Fibroblast of villous mesenchyme (primary cell): ENCODE data around the gene TDRD9. TPM values are rescaled to one million over a fixed set of nuclear protein-coding genes. Genes with fewer than 3 reads are reported as not detected.

ENCODE experiments used
- DNase-seq: peaks from one replicate; pipeline ENCODE4 v3.0.0-alpha.2; 2010; ENCODE audit warnings: low read depth
- H3K4me3 ChIP-seq: 2 replicates; pipeline ENCODE4 v1.5.1; 2011; ENCODE audit warnings: low read depth, mild to moderate bottlenecking, low read length
- CTCF ChIP-seq: IDR thresholded peaks from 2 replicates; pipeline ENCODE4 v1.5.1; 2012; ENCODE audit warnings: low read depth, mild to moderate bottlenecking, low read length; ENCODE audit not compliant: insufficient read depth
- total RNA-seq: library from RNA; depleted of rRNA; stranded (reverse); fragments of >200 nt; gene quantifications from 2 replicates; pipeline ENCODE4 v1.2.3, GENCODE V29; 2012

TDRD9 gene
- total RNA-seq, 1 donor = 0.86 TPM

GRCh38 chr14:103925316-103925715 is 2.9 kb upstream of the TDRD9 start:
- no peak for DNase-seq
- no peak for TF ChIP-seq CTCF
- H3K4me3 ChIP-seq = no peak overlapping the region

GRCh38 chr14:103927566-103927965 is 690 bp upstream of the TDRD9 start:
- no peak for TF ChIP-seq CTCF
- DNase-seq = no peak
- no peak overlapping the region for H3K4me3 ChIP-seq

- DNase-seq = no peak
- no peak overlapping the region for H3K4me3 ChIP-seq
- TF ChIP-seq CTCF = no peak
These were observed 1.9 kb downstream of the TDRD9 start for GRCh38 chr14:103930051-103930604.

- DNase-seq = no peak
- no peak for TF ChIP-seq CTCF
These were observed 3.2 kb downstream of the TDRD9 start for GRCh38 chr14:103931422-103931821.

GRCh38 chr14:103932791-103933490 is 4.7 kb downstream of the TDRD9 start:
- no peak overlapping the region for H3K4me3 ChIP-seq
- no peak for TF ChIP-seq CTCF
- DNase-seq = no peak

More at GRCh38 chr14:103931422-103931821, 3.2 kb downstream of the TDRD9 start:
- no peak overlapping the region for H3K4me3 ChIP-seq

- TF ChIP-seq CTCF = no peak
- no peak overlapping the region for H3K4me3 ChIP-seq
- DNase-seq = no peak
These were observed 6.8 kb downstream of the TDRD9 start for GRCh38 chr14:103935102-103935501.

GRCh38 chr14:103941462-103941861 is 13.2 kb downstream of the TDRD9 start:
- no peak for TF ChIP-seq CTCF
- no peak for DNase-seq

More at GRCh38 chr14:103941462-103941861, 13.2 kb downstream of the TDRD9 start:
- H3K4me3 ChIP-seq = no peak overlapping the region
